ENCODE measurements around the gene STAT5A. TPM values are rescaled to one million over a fixed set of nuclear protein-coding genes. Genes with fewer than 3 reads are reported as not detected.

Gene STAT5A
- total RNA-seq, 5 donors from 2014 or later (not counting 1 experiment from before 2014, with no cell fraction given) = 141 to 160 (median 147) TPM

- no peak overlapping the region for H3K4me3 Mint-ChIP-seq
- Histone ChIP-seq H3K9me3 (no peaks in the 10 kb centered on the region), H3K4me1 (ENCODE audit: control insufficient read depth in 1 of 2, extremely low read depth in 1 of 2, insufficient read depth in 2 of 2, low read length in 2 of 2) (peaks cover 13 to 36% of the 10 kb centered on the region in 2 experiments), H3K27ac (ENCODE audit: low read length) (no peak overlapping the region), H3K27me3 (replicated peaks in 1 of 2; ENCODE audit: control insufficient read depth in 2 of 2, extremely low read depth in 1 of 2, insufficient read depth in 2 of 2, low read length in 1 of 2) (no peaks in the 10 kb centered on the region), H3K4me3 (ENCODE audit: control insufficient read depth in 1 of 2, extremely low read depth in 1 of 2, low read length in 1 of 2) (no peak overlapping the region), H3K36me3 (ENCODE audit: control insufficient read depth in 2 of 2, extremely low read depth in 1 of 2, insufficient read depth in 1 of 2, low read length in 1 of 2) (no peaks in the 10 kb centered on the region)
- WGBS (ENCODE audit: insufficient coverage) = 100% methylated on average over 1 of the region's 5 CpGs
- H3K36me3 Mint-ChIP-seq = no peaks in the 10 kb centered on the region
- no peaks in the 10 kb centered on the region for H3K27me3 Mint-ChIP-seq
- H3K4me1 Mint-ChIP-seq = peaks cover 28 to 39% (median 35%) of the 10 kb centered on the region in 3 donors
- no peak for ATAC-seq (replicated peaks in 1 of 4)
- ChIA-PET POLR2A (interaction anchor here in 1 of 2 donors (0.8 kb wide), 1 partner anchor 62 kb away, joined by 7 read pairs; no protein-coding TSS in a partner anchor), CTCF (no interaction called here)
- DNase-seq = no peak
- H3K27ac Mint-ChIP-seq = no peak overlapping the region
- no peaks in the 10 kb centered on the region for H3K9me3 Mint-ChIP-seq
Measured at GRCh38 chr17:42284024-42284369, 4.3 kb upstream of the STAT5A start.

GRCh38 chr17:42284566-42284965, 3.7 kb upstream of the STAT5A start:
- Mint-ChIP-seq H3K9me3 (no peaks in the 10 kb centered on the region), H3K4me3 (no peak overlapping the region), H3K27me3 (no peaks in the 10 kb centered on the region), H3K4me1 (peaks cover 30 to 44% (median 40%) of the 10 kb centered on the region in 3 donors), H3K27ac (peak overlapping the region in 1 of 2 donors; percentile 36), H3K36me3 (no peaks in the 10 kb centered on the region)
- Histone ChIP-seq H3K4me1 (ENCODE audit: control insufficient read depth in 1 of 2, extremely low read depth in 1 of 2, insufficient read depth in 2 of 2, low read length in 2 of 2) (peaks cover 17 to 41% of the 10 kb centered on the region in 2 experiments), H3K9me3 (no peaks in the 10 kb centered on the region), H3K4me3 (ENCODE audit: control insufficient read depth in 1 of 2, extremely low read depth in 1 of 2, low read length in 1 of 2) (no peak overlapping the region), H3K36me3 (ENCODE audit: control insufficient read depth in 2 of 2, extremely low read depth in 1 of 2, insufficient read depth in 1 of 2, low read length in 1 of 2) (no peaks in the 10 kb centered on the region), H3K27ac (ENCODE audit: low read length) (no peak overlapping the region), H3K27me3 (replicated peaks in 1 of 2; ENCODE audit: control insufficient read depth in 2 of 2, extremely low read depth in 1 of 2, insufficient read depth in 2 of 2, low read length in 1 of 2) (no peaks in the 10 kb centered on the region)
- DNase-seq (peak in 1 of 35 experiments; percentile 3), ATAC-seq (replicated peaks in 1 of 4) (no peak)
- CTCF ChIA-PET = no interaction called here
- WGBS (ENCODE audit: insufficient coverage) = 96% methylated on average over 5 of the region's 7 CpGs
- POLR2A ChIA-PET = interaction anchor here in 1 of 2 donors (0.8 kb wide), 1 partner anchor 62 kb away, joined by 7 read pairs; no protein-coding TSS in a partner anchor

GRCh38 chr17:42285346-42286050, 2.8 kb upstream of the STAT5A start:
- CTCF ChIA-PET = interaction anchor here (0.7 to 2.0 kb wide), 3 partner anchors 35 to 48 kb away, joined by 3 to 4 read pairs (median 4); no protein-coding TSS in a partner anchor
- H3K4me3 ChIP-seq (ENCODE audit: control insufficient read depth in 1 of 2, extremely low read depth in 1 of 2, low read length in 1 of 2) = no peak overlapping the region
- no peaks in the 10 kb centered on the region for H3K9me3 ChIP-seq
- peak overlapping the region; percentile 46 to 76 for H3K27ac Mint-ChIP-seq
- H3K4me1 ChIP-seq (ENCODE audit: control insufficient read depth in 1 of 2, extremely low read depth in 1 of 2, insufficient read depth in 2 of 2, low read length in 2 of 2) = peaks cover 17 to 50% of the 10 kb centered on the region in 2 experiments
- 89% methylated on average over 5 of the region's 11 CpGs for WGBS (ENCODE audit: insufficient coverage)
- POLR2A ChIA-PET = interaction anchor here in 1 of 2 donors (1.3 kb wide), 1 partner anchor 35 kb away, joined by 5 read pairs; no protein-coding TSS in a partner anchor
- peak in 1 of 35 experiments; percentile 7 for DNase-seq
- peaks cover 0 to 3% of the 10 kb centered on the region in 2 donors for H3K36me3 ChIP-seq (ENCODE audit: control insufficient read depth in 2 of 2, extremely low read depth in 1 of 2, insufficient read depth in 1 of 2, low read length in 1 of 2)
- H3K9me3 Mint-ChIP-seq = no peaks in the 10 kb centered on the region
- H3K27me3 ChIP-seq (replicated peaks in 1 of 2; ENCODE audit: control insufficient read depth in 2 of 2, extremely low read depth in 1 of 2, insufficient read depth in 2 of 2, low read length in 1 of 2) = no peaks in the 10 kb centered on the region
- H3K4me1 Mint-ChIP-seq = peaks cover 39 to 53% (median 50%) of the 10 kb centered on the region in 3 donors
- no peaks in the 10 kb centered on the region for H3K36me3 Mint-ChIP-seq
- ATAC-seq (replicated peaks in 1 of 4) = no peak
- no peaks in the 10 kb centered on the region for H3K27me3 Mint-ChIP-seq
- no peak overlapping the region for H3K27ac ChIP-seq (ENCODE audit: low read length)
- H3K4me3 Mint-ChIP-seq = peak overlapping the region; percentile 51 to 92 (median 88)

GRCh38 chr17:42286411-42287221, 1.7 kb upstream of the STAT5A start:
- H3K9me3 Mint-ChIP-seq = no peaks in the 10 kb centered on the region
- no peak for ATAC-seq (replicated peaks in 1 of 4)
- 100% methylated on average over 2 of the region's 5 CpGs for WGBS (ENCODE audit: insufficient coverage)
- H3K4me1 Mint-ChIP-seq = peaks cover 49 to 61% (median 61%) of the 10 kb centered on the region in 3 donors
- Histone ChIP-seq H3K36me3 (ENCODE audit: control insufficient read depth in 2 of 2, extremely low read depth in 1 of 2, insufficient read depth in 1 of 2, low read length in 1 of 2) (peaks cover 0 to 7% of the 10 kb centered on the region in 2 donors), H3K9me3 (no peaks in the 10 kb centered on the region), H3K4me1 (ENCODE audit: control insufficient read depth in 1 of 2, extremely low read depth in 1 of 2, insufficient read depth in 2 of 2, low read length in 2 of 2) (peaks cover 19 to 57% of the 10 kb centered on the region in 2 experiments), H3K4me3 (ENCODE audit: control insufficient read depth in 1 of 2, extremely low read depth in 1 of 2, low read length in 1 of 2) (peak overlapping the region; percentile 88 to 90), H3K27ac (ENCODE audit: low read length) (peak overlapping the region; percentile 96), H3K27me3 (replicated peaks in 1 of 2; ENCODE audit: control insufficient read depth in 2 of 2, extremely low read depth in 1 of 2, insufficient read depth in 2 of 2, low read length in 1 of 2) (no peaks in the 10 kb centered on the region)
- peak overlapping the region; percentile 88 to 95 (median 92) for H3K4me3 Mint-ChIP-seq
- CTCF ChIA-PET = interaction anchor here in 1 of 2 donors (1.3 to 2.0 kb wide), 2 partner anchors 38 to 65 kb away, joined by 4 to 7 read pairs; no protein-coding TSS in a partner anchor
- POLR2A ChIA-PET = interaction anchor here (0.6 to 1.3 kb wide), 10 partner anchors 7 to 320 kb away, joined by 3 to 9 read pairs (median 4); partner anchors contain the start of gene CNP (in 1 of the 2)
- H3K27ac Mint-ChIP-seq = peak overlapping the region; percentile 95 to 98
- H3K36me3 Mint-ChIP-seq = peaks cover 8% of the 10 kb centered on the region
- peak in 1 of 35 experiments; percentile 13 for DNase-seq
- no peaks in the 10 kb centered on the region for H3K27me3 Mint-ChIP-seq

- CTCF ChIA-PET = interaction anchor here in 1 of 2 donors (0.6 to 3.2 kb wide), 6 partner anchors 10 to 65 kb away, joined by 3 to 22 read pairs (median 4); no protein-coding TSS in a partner anchor
- DNase-seq (peak in 21 of 35 experiments; percentile 13 to 50 (median 33)), ATAC-seq (replicated peaks in 1 of 4) (peak; percentile 10 to 27 (median 17))
- WGBS (ENCODE audit: insufficient coverage) = 2% methylated on average over 7 of the region's 14 CpGs
- Mint-ChIP-seq H3K27ac (peak overlapping the region; percentile 95 to 98), H3K4me3 (peak overlapping the region; percentile 88 to 95 (median 92)), H3K27me3 (no peaks in the 10 kb centered on the region), H3K36me3 (peaks cover 12% of the 10 kb centered on the region), H3K4me1 (peaks cover 52 to 65% (median 64%) of the 10 kb centered on the region in 3 donors), H3K9me3 (no peaks in the 10 kb centered on the region)
- peaks cover 0 to 7% of the 10 kb centered on the region in 2 donors for H3K36me3 ChIP-seq (ENCODE audit: control insufficient read depth in 2 of 2, extremely low read depth in 1 of 2, insufficient read depth in 1 of 2, low read length in 1 of 2)
- POLR2A ChIA-PET = interaction anchor here (0.6 to 1.0 kb wide), 7 partner anchors 8 to 243 kb away, joined by 3 to 6 read pairs (median 4); no protein-coding TSS in a partner anchor
- H3K27ac ChIP-seq (ENCODE audit: low read length) = peak overlapping the region; percentile 96
- H3K4me1 ChIP-seq (ENCODE audit: control insufficient read depth in 1 of 2, extremely low read depth in 1 of 2, insufficient read depth in 2 of 2, low read length in 2 of 2) = peaks cover 19 to 57% of the 10 kb centered on the region in 2 experiments
- H3K27me3 ChIP-seq (replicated peaks in 1 of 2; ENCODE audit: control insufficient read depth in 2 of 2, extremely low read depth in 1 of 2, insufficient read depth in 2 of 2, low read length in 1 of 2) = no peaks in the 10 kb centered on the region
- peak overlapping the region; percentile 88 to 90 for H3K4me3 ChIP-seq (ENCODE audit: control insufficient read depth in 1 of 2, extremely low read depth in 1 of 2, low read length in 1 of 2)
- H3K9me3 ChIP-seq = no peaks in the 10 kb centered on the region
Measured at GRCh38 chr17:42287305-42287976, 857 bp upstream of the STAT5A start.

Data from T-cell (primary cell).